Measurements from ENCODE around the gene ERGIC1. TPM values are rescaled to one million over a fixed set of nuclear protein-coding genes. Genes with fewer than 3 reads are reported as not detected.

ERGIC1 gene
- total and polyA plus RNA-seq, 2 of the 13 experiments (the other 11 are each of a cell fraction or from before 2014, with no cell fraction given): 78.5 to 184 TPM

DNA sequence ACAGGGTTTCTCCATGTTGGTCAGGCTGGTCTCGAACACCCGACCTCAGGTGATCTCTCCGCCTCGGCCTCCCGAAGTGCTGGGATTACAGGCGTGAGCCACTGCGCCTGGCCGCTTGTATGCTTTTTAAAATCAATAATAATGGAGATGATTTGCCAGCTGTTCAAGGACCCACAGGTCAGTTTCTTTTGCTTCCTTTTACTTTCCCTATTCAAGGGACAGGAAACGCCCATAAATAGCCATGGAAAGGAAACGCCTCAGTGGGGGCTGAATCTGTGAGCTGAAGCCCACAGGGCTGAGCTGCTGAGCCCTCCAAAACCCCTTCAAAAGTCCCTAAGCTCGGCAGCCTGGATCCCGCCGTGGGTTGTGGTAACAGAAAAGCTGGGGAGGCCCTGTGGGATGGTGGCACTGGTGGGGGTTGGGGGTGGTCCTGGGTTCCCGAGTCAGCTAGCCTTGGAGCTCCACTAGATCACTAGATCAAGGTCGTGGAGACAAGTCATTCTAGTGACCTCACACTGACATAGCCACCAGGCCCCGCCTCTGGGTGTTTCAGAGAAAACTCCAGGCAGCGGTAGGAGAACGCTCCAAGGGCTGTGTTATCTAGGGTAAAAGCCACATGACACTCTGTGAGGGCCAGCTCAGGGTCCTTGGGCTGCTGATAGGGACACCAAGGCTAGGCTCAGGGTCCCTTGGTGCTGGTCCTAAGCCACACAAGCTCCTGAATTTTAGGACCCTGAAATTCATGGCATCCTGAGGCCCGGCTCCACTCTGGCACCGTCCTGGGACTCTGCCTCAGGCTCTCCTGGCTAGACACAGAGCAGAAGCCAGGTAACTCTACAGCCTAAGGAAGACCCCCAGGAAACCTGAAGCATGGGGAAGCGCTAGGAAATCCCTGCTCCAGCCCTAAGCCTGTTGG is 45.0 kb upstream of the ERGIC1 start (continued):
- TF ChIP-seq HNRNPLL (IDR thresholded peaks at IDR 0.05; ENCODE audit: low read depth, low read length, poor library complexity, severe bottlenecking) (no peak), ELF4 (CRISPR knock-in tag; IDR thresholded peaks at IDR 0.05; ENCODE audit: borderline replicate concordance) (no peak), PHF20 (CRISPR knock-in tag; IDR thresholded peaks at IDR 0.05) (peak; percentile 45; the same call in 1 of the 2 replicates), ZNF768 (CRISPR knock-in tag; IDR thresholded peaks at IDR 0.05) (no peak), MYC (CRISPR knock-in tag; IDR thresholded peaks at IDR 0.05; ENCODE audit: borderline replicate concordance) (no peak; the same call in 1 of the 2 replicates), MYNN (CRISPR knock-in tag; IDR thresholded peaks at IDR 0.05; ENCODE audit: low read depth) (no peak)
- TF ChIP-seq, protein P1, sequence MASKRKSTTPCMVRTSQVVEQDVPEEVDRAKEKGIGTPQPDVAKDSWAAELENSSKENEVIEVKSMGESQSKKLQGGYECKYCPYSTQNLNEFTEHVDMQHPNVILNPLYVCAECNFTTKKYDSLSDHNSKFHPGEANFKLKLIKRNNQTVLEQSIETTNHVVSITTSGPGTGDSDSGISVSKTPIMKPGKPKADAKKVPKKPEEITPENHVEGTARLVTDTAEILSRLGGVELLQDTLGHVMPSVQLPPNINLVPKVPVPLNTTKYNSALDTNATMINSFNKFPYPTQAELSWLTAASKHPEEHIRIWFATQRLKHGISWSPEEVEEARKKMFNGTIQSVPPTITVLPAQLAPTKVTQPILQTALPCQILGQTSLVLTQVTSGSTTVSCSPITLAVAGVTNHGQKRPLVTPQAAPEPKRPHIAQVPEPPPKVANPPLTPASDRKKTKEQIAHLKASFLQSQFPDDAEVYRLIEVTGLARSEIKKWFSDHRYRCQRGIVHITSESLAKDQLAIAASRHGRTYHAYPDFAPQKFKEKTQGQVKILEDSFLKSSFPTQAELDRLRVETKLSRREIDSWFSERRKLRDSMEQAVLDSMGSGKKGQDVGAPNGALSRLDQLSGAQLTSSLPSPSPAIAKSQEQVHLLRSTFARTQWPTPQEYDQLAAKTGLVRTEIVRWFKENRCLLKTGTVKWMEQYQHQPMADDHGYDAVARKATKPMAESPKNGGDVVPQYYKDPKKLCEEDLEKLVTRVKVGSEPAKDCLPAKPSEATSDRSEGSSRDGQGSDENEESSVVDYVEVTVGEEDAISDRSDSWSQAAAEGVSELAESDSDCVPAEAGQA (IDR thresholded peaks at IDR 0.05; ENCODE audit: low read depth): no peak; the same call in 1 of the 2 replicates
- TF ChIP-seq, protein P1 (CRISPR knock-in tag; IDR thresholded peaks at IDR 0.05; ENCODE audit: borderline replicate concordance): no peak
- TF ChIP-seq, protein P2, sequence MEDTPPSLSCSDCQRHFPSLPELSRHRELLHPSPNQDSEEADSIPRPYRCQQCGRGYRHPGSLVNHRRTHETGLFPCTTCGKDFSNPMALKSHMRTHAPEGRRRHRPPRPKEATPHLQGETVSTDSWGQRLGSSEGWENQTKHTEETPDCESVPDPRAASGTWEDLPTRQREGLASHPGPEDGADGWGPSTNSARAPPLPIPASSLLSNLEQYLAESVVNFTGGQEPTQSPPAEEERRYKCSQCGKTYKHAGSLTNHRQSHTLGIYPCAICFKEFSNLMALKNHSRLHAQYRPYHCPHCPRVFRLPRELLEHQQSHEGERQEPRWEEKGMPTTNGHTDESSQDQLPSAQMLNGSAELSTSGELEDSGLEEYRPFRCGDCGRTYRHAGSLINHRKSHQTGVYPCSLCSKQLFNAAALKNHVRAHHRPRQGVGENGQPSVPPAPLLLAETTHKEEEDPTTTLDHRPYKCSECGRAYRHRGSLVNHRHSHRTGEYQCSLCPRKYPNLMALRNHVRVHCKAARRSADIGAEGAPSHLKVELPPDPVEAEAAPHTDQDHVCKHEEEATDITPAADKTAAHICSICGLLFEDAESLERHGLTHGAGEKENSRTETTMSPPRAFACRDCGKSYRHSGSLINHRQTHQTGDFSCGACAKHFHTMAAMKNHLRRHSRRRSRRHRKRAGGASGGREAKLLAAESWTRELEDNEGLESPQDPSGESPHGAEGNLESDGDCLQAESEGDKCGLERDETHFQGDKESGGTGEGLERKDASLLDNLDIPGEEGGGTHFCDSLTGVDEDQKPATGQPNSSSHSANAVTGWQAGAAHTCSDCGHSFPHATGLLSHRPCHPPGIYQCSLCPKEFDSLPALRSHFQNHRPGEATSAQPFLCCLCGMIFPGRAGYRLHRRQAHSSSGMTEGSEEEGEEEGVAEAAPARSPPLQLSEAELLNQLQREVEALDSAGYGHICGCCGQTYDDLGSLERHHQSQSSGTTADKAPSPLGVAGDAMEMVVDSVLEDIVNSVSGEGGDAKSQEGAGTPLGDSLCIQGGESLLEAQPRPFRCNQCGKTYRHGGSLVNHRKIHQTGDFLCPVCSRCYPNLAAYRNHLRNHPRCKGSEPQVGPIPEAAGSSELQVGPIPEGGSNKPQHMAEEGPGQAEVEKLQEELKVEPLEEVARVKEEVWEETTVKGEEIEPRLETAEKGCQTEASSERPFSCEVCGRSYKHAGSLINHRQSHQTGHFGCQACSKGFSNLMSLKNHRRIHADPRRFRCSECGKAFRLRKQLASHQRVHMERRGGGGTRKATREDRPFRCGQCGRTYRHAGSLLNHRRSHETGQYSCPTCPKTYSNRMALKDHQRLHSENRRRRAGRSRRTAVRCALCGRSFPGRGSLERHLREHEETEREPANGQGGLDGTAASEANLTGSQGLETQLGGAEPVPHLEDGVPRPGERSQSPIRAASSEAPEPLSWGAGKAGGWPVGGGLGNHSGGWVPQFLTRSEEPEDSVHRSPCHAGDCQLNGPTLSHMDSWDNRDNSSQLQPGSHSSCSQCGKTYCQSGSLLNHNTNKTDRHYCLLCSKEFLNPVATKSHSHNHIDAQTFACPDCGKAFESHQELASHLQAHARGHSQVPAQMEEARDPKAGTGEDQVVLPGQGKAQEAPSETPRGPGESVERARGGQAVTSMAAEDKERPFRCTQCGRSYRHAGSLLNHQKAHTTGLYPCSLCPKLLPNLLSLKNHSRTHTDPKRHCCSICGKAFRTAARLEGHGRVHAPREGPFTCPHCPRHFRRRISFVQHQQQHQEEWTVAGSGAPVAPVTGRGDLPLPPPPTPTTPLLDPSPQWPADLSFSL (CRISPR knock-in tag; IDR thresholded peaks at IDR 0.05): peak; percentile 56; the same call in 1 of the 2 replicates
- TF ChIP-seq, protein P3, sequence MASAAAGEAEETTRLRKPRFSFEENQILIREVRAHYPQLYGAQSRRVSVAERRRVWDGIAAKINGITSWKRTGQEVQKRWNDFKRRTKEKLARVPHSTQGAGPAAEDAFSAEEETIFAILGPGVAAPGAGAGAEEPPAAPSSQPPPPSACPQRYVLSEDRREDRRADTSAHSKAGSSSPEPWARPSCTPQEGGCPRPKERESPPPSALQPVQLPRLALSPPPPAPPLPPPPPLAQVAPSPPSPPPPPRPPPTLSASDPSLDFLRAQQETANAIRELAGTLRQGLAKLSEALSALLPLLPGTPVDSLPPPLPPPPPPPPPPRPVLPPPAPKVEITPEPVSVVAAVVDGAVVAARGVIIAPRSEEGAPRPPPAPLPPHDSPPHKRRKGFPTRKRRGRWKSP (CRISPR knock-in tag; IDR thresholded peaks at IDR 0.05): no peak
